ENCODE results near the gene ETFB. TPM values are rescaled to one million over a fixed set of nuclear protein-coding genes. Genes with fewer than 3 reads are reported as not detected.

Gene ETFB
- total RNA-seq, 1 donor from 2014 or later, result 41.2 TPM

DNA sequence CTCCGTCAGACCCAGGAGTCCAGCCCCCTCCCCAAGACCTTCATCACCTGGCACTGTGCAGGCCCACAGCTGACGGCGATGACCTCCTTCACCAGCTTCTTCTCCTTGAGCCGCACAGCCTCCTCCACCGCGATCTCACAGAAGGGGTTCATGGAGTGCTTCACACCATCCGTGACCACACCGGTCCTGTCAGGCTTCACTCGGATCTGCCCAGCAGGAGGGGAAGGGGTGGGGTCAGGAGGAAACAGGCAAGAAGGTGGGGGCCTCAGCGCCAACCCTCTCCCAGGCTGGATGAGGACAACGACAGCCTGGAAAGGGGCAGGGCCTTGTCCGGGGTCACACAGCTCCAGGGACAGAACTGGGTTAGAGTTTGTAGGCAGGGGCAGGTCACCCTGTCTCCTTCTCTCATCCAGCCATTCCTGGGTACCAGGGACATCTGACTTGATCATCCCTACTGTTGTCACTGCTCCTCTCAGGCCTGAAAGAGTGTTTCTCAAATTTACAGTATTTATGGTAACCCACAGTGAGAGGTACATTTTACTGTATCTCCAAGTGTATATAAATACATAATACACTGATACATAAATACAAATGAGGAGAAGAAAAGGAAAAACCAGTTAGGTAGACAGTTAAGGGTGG lies 12.0 kb downstream of the ETFB start:
- DNase-seq (ENCODE audit: low spot score in 2 of 2) (no peak), FAIRE-seq (no peak)

DNA sequence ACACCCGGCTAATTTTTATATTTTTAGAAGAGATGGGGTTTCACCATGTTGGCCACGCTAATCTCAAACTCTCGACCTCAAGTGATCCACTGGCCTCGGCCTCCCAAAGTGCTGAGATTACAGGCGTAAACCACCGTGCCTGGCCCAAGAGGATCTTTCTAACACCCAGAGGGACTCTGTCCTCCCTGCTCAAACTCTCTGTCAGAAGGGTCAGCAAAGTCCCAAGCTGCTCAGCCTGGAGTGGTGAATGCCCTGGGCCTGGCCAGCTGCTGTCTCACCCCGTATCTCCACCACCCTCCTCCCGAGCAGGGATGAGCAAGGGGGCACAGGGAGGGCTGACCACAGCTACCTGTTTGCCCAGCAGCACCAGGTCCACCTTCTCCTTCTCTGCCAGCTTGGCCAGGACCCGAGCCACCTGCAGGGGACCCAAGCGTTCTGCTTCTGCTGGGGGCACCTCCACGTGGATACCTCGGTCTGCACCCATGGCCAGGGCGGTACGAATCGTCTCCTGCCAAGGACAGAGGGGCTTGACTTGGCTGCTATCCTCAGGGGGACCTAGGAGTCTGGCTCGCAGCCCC lies 13.3 kb downstream of the ETFB start:
- DNase-seq (ENCODE audit: low spot score in 2 of 2) (no peak), FAIRE-seq (no peak)

DNA sequence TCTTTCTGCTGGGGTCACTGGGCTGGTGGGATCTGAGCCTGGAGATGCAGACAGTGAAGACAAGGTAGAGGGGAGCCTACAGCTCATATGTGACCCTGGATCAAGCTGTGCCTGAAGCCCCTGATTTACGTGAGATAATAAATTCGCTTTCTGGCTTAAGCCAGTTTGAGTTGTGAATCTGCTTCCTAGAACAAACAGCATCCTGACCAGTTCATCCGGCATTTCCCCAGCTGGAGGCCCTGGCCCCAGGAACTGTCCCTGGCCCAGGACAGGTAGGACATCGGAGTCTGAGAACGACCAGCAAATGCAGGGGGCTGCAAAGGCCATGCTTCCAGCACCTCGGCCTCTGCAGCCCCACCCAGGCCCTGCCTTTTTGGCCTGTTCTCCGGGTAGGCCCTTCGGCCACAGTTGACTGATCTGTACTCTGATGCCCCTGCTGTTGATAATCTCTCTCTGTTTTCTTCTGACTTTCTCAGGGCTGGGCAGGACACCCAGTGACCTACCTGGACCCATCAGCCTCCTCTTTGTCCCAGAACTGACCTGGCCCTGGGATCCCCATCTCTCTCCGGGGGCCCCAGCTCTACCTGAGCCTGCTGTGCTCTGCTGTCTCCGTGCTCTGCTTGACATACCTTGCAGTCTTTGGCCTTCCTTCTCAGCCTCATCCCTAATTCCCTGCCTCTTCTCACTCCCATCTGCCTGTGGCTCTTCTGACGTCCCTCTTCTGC lies 14.8 kb downstream of the ETFB start:
- FAIRE-seq (no peak), DNase-seq (ENCODE audit: low spot score in 2 of 2) (no peak)

DNA sequence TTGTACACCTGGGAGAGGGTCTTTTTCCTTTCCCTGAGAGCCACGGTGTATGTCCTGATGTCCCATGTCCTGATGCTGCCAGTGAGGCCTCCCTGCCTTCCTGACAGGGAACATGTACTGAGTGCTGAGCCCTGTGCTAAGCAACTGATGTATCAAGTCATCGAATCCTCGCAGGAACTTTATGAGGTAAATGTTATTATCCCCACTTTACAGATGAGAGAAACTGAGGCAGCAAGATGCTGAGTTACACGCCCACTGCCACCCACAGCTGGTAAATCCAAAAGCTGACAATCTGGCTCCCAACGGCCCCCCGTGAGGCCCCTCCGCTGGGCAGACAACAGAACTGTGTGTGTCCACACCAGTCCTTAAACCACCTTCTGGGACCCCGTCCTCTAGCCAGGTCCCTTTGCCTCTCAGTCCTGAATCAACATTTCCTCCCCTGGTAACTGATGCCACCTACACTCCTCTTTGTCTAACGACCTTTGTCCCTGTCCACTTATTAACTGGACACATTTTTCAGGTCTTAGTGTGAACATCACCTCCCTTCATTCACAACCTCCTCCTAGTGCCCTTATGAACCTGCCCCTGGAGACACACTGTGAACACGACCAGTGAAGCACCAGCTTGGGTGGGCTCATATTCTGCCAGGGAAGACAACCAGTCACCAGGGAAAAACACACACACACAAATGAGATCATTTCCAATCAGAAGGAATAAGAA lies 18.8 kb downstream of the ETFB start:
- no peak for DNase-seq (ENCODE audit: low spot score in 2 of 2)
- FAIRE-seq, result no peak

DNA sequence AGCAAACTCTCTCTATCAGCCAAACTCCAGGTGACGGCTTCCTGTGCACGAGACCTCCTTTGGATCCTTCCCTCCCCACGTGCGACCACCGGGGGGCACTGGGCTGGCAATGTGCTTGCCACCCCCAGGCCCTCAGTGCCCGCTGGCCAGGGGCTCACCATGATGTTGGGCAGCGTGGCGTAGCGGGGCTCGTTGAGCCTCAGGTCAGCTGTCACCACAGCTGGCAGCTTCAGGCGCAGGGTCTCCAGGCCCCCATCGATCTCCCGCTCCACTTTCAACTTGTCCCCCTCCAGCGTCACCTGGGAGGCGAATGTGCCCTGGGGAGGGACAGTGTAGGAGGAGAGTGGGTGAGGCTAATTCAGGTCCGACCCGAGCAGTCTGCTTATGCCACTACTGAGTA lies 19.4 kb downstream of the ETFB start:
- FAIRE-seq (no peak), DNase-seq (ENCODE audit: low spot score in 2 of 2) (no peak)

DNA sequence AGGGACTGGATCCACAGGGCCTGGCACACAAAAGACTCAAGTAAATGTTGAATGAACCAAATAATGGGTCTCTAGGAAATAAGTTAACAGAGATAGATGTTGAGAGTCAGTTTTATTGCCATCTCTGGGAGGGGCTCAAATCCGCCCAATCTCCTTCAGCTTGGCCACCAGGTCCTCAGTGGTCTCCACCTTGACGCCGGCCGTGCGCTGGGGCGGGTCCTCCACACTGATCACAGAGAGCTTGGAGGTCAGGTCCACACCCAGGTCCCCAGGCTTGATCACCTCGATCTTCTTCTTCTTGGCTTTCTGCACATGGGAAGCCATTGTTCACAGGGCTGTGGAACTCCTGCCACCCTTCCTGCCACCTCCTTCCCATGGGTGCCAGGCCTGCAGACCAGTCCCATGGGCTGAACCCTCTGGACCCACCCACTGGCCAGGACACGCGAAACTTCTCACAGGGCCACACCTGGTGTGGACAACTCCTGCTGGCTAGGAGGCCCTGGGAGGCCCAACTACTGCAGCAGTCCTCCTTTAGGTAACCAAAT lies 21.0 kb downstream of the ETFB start:
- no peak for FAIRE-seq
- no peak for DNase-seq (ENCODE audit: low spot score in 2 of 2)

DNA sequence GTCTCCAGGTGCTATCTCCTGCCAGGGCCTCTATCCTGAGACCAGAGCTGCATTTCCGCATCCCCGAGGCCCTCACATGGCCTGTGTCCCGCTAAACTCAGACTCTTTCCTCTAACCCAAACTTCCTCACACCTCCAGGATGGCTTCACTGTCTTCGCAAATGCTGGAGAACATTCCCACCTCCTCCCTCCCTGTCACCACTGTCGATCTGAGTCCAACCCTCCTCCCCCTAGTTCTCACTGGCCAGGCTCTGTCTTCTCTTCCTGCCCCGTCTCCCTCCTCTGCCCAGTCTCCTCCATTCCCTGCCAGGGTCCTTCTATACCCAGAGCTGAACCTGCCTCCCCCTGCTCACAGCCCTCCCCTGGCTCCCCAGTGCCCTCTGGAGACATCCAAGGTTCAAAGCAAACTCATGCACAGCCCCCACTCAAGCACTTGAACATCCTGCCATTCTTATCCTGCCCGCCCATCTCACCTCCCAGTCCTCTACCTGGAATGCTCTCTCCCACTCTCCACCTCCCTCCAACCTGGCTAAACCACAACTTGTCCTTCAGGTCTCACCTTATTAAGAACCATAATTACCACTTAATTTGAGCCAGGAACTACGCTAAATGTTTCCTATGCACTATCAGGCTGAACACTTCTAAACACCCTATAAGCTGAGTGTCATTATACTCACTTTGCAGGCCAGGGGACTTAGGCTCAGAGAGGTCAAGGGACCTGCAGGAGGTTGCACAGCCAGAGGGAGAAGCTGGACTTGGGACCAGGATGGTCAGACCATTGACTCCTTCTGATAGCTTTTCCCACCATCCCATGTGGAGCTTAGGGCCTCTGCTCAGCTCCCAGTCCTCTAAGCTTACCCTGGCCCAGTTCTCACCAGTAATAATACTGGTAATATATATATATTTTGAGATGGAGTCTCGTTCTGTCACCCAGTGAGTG lies 23.3 kb downstream of the ETFB start:
- no peak for FAIRE-seq
- DNase-seq (ENCODE audit: low spot score in 2 of 2), result no peak

DNA sequence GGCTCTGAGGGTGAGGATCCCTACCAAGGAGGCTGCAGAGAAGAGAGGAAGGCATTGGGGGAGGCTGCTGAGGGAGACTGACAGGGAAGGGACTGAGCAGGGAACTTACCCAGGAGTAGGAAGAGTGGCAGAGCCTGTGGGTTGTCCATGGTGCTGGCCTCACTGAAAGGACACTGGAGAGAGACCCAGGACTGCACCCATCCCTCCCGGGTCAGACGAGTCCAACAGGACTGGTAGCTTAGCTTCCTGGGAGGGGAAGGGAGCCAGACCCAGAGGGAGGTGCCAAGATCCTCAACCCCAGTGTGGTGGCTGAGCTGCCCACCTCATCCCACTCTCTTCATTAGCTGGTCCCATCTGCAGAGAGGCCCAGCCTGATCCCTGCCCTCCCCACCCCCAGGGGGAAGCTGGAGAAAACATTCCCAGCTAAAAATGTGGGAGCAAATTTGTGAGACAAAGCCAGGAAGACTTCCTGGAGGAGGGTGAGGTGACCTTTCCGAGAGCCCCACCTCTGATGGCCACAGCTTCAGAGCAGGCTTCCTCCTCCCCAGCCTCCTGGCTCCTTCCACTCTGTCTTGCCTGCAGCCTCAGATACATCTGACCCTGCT lies 24.1 kb downstream of the ETFB start, which contains the start of gene VSIG10L:
TSS of gene VSIG10L (minus strand) at position 164 of the 605 bp plus-strand sequence. CDS start at position 149, 15 bp downstream.
- DNase-seq (ENCODE audit: low spot score in 2 of 2), result no peak
- no peak for FAIRE-seq

DNA sequence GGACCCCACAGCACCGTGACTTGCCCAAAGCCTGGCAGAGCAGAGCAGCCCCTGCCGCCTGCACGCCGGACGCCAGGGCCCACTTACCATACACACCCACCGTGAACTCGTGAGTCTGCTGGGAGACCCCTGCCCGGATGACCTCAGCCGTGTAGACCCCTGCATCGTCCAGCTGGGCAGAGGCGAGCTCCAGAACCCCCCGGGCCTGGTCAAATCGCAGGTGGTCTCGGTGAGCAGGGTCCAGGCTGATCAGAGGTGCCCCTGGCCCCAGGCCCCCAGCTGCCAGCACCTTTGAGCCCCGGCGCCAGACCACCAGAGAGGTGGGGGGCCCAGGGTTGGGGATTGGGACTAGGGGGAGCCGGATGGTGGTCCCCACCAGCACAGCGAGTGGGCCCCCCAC lies 25.1 kb downstream of the ETFB start:
- FAIRE-seq (no peak), DNase-seq (ENCODE audit: low spot score in 2 of 2) (no peak)

DNA sequence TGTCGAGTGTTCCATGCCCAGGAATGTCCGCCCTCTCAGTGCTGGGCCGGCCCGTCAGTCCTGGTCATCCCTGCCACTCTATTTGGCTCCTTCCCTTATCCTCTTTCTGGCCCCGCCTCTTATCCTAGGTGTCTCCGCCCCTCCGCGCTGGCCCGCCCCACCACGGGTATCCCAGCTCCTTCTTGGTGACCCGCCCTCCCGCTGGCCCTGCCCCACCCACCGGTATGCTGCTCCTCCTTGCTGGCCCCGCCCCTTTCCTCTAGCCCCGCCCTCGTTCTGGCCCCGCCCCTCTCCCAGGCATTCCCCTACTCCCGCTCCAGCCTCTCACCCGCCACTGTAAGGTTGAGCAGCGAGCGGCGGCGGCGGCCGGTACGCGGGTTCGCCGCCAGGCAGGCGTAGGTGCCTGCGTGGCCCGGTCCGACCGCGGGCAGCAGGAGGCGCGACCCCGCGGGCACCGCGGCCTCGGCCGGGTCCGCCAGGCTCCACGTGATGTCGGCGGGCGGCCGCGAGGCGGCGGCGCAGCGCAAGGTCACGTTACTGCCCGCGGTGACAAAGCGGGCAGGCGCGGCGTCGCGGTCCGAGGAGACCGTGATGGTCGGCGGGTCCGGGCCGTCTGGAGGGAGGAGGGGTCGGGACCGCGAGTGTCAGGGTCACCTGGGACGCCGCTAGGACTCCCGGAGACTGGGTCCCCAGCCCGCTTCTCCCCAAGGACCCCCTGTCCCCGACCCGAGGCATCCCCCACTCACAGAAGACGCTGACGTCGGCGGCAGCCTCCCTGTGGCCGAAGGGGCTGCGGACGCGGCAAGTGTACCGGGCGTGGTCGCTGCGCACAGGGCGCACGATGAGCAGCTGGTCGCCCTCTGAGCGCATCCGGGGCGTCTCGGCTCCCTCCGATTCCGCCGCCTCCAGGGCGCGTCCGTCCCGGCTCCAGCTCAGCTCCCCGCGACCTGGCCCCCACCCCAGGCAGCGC lies 26.2 kb downstream of the ETFB start:
- FAIRE-seq, result no peak
- DNase-seq (ENCODE audit: low spot score in 2 of 2), result peak; percentile 96 to 99

DNA sequence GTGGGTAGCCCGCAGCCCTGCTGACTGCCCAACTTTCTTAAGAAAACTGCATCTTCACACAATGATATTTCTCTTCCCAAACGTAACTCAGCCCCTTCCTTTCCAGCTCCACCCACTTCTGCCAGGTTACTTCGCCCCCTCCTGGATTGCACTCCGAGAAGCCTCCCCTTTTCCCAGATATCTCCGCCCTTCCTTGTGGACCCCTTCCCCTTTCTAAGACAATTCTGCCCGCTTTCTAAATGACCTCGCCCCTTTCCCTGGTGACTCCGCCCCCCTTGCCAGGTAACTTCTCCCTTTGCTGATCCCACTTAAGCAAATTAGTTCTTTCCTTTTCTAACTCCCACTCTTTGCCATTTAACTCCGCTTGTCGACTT lies 26.9 kb downstream of the ETFB start:
- no peak for FAIRE-seq
- no peak for DNase-seq (ENCODE audit: low spot score in 2 of 2)

DNA sequence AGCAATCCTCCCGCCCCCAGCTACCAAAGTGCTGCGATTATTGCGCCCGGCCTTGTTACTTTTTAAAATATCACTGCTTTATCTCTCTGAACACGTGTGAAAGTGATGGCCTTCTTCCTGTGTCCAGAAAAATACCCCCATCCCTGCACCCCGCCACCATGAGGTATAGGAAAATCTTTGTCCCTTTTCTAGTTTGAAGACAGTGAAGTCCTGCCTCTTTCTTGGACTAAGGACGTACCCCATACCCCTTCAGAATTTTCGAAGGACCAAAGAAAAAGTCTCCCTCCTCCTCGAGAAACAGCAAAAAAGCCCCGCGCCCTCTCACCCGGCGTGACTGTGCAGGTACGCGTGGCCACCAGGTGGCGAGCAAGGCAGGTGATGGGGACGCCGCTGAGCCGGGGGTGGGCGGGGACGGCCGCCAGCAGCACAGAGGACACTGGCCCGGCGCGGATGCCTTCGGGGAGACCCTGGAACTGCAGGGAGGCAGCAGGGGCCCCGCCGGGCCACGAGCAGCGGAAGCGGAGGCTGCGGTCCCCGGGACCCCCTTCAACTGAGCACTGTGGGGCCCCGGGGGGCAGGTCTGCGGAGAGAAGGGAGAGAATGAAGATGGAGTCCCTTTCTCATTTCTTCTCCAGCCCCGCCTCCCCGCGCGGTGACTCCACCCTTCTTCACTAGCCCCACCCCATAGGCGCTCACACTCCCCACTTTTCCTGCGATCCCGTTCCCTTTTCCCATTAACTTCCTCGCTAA lies 27.4 kb downstream of the ETFB start:
- no peak for FAIRE-seq
- DNase-seq (ENCODE audit: low spot score in 2 of 2), result peak; percentile 77 to 87

DNA sequence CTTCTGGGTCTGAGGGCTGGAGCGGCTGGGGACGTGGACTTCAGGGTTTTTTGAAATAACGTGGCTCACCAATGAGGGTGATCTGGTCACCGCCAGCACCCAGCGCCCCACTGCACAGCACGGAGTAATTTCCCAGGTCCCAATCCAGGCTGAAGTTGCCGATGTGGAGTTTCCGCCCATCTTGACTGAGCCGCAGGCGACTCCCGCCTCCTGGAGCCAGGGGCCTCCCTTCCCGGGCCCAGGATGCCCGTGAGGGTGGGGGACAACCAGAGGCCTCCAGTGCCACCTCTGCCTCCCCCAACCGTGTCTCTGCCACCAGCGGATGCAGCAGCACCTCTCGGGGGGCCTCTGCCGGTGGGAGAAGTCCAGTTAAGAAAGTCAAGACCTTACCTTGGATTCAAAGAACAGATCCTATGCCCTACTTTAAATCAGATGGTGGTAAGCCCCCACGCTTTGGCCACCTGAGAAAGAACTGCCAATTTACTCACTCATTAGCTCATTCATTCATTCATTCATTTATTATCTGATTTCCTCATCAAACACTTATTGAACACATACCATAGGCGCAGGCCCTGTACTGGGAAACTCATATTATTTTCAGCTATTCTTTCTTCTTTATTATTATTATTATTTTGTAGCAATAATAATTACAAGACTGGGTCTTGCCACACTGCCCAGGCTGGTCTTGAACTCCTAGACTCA lies 28.2 kb downstream of the ETFB start:
- FAIRE-seq (no peak), DNase-seq (ENCODE audit: low spot score in 2 of 2) (no peak)

DNA sequence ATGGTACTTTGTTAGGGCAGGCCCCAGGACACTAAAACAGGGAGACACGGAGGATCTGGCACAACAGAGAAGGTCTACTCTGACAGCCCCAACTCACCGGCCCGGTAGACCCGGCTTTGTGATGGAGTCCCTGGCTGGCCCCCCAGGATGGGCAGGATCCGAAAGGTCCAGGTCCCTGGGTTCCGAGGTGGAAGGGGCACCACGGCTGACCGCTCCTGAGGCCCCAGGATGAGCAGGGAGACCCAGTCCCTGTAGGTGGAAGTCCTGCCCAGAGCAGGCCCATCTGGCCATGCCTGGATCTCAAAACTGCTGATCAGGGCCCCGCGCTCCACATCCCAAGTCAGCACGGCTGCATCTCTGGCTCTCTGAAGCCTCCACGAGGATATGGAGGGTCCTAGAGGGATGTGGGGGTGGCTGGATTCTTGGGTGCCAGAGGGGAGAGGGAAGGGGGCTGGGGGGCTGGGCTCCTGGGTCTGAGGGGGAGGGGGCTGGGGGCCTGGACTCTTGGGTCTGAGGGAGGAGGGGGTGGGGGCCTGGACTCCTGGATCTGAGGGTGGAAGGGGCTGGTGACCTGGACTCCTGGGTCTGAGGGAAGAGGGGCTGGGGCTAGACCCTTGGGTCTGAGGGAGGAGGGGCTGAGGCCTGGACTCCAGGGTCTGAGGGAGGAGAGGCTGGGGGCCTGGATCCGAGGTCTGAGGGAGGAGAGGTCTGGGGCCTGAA lies 28.9 kb downstream of the ETFB start:
- DNase-seq (ENCODE audit: low spot score in 2 of 2), result no peak
- no peak for FAIRE-seq

DNA sequence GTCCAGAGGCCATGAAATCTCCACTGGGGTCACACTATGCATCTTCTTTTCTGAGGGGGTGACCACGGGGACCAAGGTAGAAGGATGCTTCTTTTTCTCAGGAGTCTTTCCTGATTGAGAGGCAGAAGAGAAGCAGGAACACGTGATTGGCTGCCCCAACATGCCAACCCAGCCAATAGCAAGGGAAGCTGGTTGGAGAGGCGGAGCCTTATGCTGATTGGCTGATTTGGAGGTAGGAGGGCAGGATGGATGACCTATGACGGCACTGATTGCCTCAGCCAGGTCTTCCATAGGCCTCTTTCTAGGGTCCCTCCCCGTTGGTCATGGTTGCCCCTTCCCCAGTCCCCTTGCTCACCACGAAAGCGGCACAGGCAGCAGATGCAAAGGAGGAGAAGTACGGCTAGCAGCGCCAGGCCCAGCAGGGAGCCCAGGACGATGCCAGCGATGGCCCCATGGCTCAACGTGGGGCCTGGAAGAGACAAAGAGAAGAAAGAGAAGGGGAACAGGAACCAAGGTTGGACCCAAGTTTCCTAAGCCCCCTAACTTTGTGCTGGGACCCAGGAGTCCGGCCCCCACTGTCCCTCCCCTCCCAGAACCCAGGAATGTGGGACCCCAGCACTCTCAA lies 32.2 kb downstream of the ETFB start:
- no peak for DNase-seq (ENCODE audit: low spot score in 2 of 2)
- no peak for FAIRE-seq

DNA sequence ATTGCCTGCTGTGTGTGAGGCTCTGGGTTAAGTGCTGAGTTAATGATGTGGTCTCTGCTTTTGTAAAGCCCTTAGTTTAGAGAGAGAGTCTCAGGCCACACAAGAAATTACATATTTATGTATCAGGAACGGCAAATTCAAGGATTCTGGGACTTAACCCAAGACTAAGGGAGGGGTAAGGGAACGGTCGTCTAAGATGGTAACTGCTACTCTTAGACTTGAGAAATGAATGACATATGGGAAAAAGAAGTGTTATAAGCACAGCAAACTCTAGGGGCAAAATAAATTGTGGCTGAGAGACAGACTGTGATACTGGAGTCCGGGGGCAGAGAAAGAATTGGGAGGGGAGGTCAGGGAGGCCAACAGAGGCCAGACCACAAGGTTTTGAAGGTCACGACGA lies 34.5 kb downstream of the ETFB start:
- FAIRE-seq (no peak), DNase-seq (ENCODE audit: low spot score in 2 of 2) (no peak)

Measured in frontal cortex (tissue), 4 donors.